ENCODE results near the gene CERS6.

CERS6 gene

GRCh38 chr2:168596881-168597655 lies 141.0 kb downstream of the CERS6 start:
- Mint-ChIP-seq H3K36me3 (ENCODE audit: low read depth) (no peaks in the 10 kb centered on the region), H3K9me3 (no peaks in the 10 kb centered on the region), H3K4me1 (ENCODE audit: low read depth) (peaks cover 13% of the 10 kb centered on the region), H3K27ac (no peak overlapping the region), H3K4me3 (no peak overlapping the region), H3K27me3 (ENCODE audit: low read depth) (no peaks in the 10 kb centered on the region)
- no peak for DNase-seq (ENCODE audit: low spot score)

- Mint-ChIP-seq H3K4me3 (no peak overlapping the region), H3K27ac (no peak overlapping the region), H3K27me3 (ENCODE audit: low read depth) (no peaks in the 10 kb centered on the region), H3K4me1 (ENCODE audit: low read depth) (peaks cover 7% of the 10 kb centered on the region), H3K9me3 (peaks cover 12% of the 10 kb centered on the region), H3K36me3 (ENCODE audit: low read depth) (peaks cover 8% of the 10 kb centered on the region)
- no peak for DNase-seq (ENCODE audit: low spot score)
Observed at GRCh38 chr2:168599738-168600137, 143.7 kb downstream of the CERS6 start.

GRCh38 chr2:168600949-168601348 lies 144.9 kb downstream of the CERS6 start:
- Mint-ChIP-seq H3K36me3 (ENCODE audit: low read depth) (peaks cover 14% of the 10 kb centered on the region), H3K4me3 (no peak overlapping the region), H3K4me1 (ENCODE audit: low read depth) (no peaks in the 10 kb centered on the region), H3K27ac (no peak overlapping the region), H3K27me3 (ENCODE audit: low read depth) (no peaks in the 10 kb centered on the region), H3K9me3 (peaks cover 24% of the 10 kb centered on the region)
- DNase-seq (ENCODE audit: low spot score), result no peak

- DNase-seq (ENCODE audit: low spot score), result no peak
- H3K4me3 Mint-ChIP-seq, result no peak overlapping the region
Observed at GRCh38 chr2:168601741-168602140, 145.7 kb downstream of the CERS6 start.

GRCh38 chr2:168602379-168602778 lies 146.3 kb downstream of the CERS6 start:
- DNase-seq (ENCODE audit: low spot score), result no peak
- no peaks in the 10 kb centered on the region for H3K4me1 Mint-ChIP-seq (ENCODE audit: low read depth)
- no peak overlapping the region for H3K4me3 Mint-ChIP-seq
- H3K9me3 Mint-ChIP-seq, result peaks cover 33% of the 10 kb centered on the region
- peaks cover 23% of the 10 kb centered on the region for H3K36me3 Mint-ChIP-seq (ENCODE audit: low read depth)
- no peak overlapping the region for H3K27ac Mint-ChIP-seq
- no peaks in the 10 kb centered on the region for H3K27me3 Mint-ChIP-seq (ENCODE audit: low read depth)

More at GRCh38 chr2:168601741-168602140, 145.7 kb downstream of the CERS6 start:
- Mint-ChIP-seq H3K27ac (no peak overlapping the region), H3K27me3 (ENCODE audit: low read depth) (no peaks in the 10 kb centered on the region), H3K36me3 (ENCODE audit: low read depth) (peaks cover 22% of the 10 kb centered on the region), H3K9me3 (peaks cover 32% of the 10 kb centered on the region), H3K4me1 (ENCODE audit: low read depth) (no peaks in the 10 kb centered on the region)

- Mint-ChIP-seq H3K27ac (no peak overlapping the region), H3K4me3 (no peak overlapping the region), H3K4me1 (ENCODE audit: low read depth) (no peaks in the 10 kb centered on the region), H3K27me3 (ENCODE audit: low read depth) (no peaks in the 10 kb centered on the region), H3K36me3 (ENCODE audit: low read depth) (peaks cover 23% of the 10 kb centered on the region), H3K9me3 (peaks cover 33% of the 10 kb centered on the region)
- no peak for DNase-seq (ENCODE audit: low spot score)
Observed at GRCh38 chr2:168602846-168603401, 146.9 kb downstream of the CERS6 start.

GRCh38 chr2:168603439-168603961 lies 147.4 kb downstream of the CERS6 start:
- H3K27me3 Mint-ChIP-seq (ENCODE audit: low read depth), result no peaks in the 10 kb centered on the region
- H3K27ac Mint-ChIP-seq, result no peak overlapping the region
- no peaks in the 10 kb centered on the region for H3K4me1 Mint-ChIP-seq (ENCODE audit: low read depth)
- H3K36me3 Mint-ChIP-seq (ENCODE audit: low read depth), result peaks cover 23% of the 10 kb centered on the region
- no peak for DNase-seq (ENCODE audit: low spot score)
- H3K9me3 Mint-ChIP-seq, result peaks cover 33% of the 10 kb centered on the region
- no peak overlapping the region for H3K4me3 Mint-ChIP-seq

GRCh38 chr2:168604252-168604651 lies 148.2 kb downstream of the CERS6 start:
- no peak overlapping the region for H3K4me3 Mint-ChIP-seq
- peaks cover 24% of the 10 kb centered on the region for H3K36me3 Mint-ChIP-seq (ENCODE audit: low read depth)
- H3K27me3 Mint-ChIP-seq (ENCODE audit: low read depth), result no peaks in the 10 kb centered on the region
- DNase-seq (ENCODE audit: low spot score), result no peak
- no peaks in the 10 kb centered on the region for H3K4me1 Mint-ChIP-seq (ENCODE audit: low read depth)
- no peak overlapping the region for H3K27ac Mint-ChIP-seq
- peaks cover 33% of the 10 kb centered on the region for H3K9me3 Mint-ChIP-seq

GRCh38 chr2:168607992-168608391 lies 151.9 kb downstream of the CERS6 start:
- peaks cover 2% of the 10 kb centered on the region for H3K4me1 Mint-ChIP-seq (ENCODE audit: low read depth)
- H3K27me3 Mint-ChIP-seq (ENCODE audit: low read depth), result no peaks in the 10 kb centered on the region
- H3K9me3 Mint-ChIP-seq, result peaks cover 33% of the 10 kb centered on the region
- peaks cover 25% of the 10 kb centered on the region for H3K36me3 Mint-ChIP-seq (ENCODE audit: low read depth)
- H3K4me3 Mint-ChIP-seq, result no peak overlapping the region
- H3K27ac Mint-ChIP-seq, result no peak overlapping the region
- DNase-seq (ENCODE audit: low spot score), result no peak

- Mint-ChIP-seq H3K36me3 (ENCODE audit: low read depth) (peaks cover 28% of the 10 kb centered on the region), H3K27me3 (ENCODE audit: low read depth) (no peaks in the 10 kb centered on the region), H3K27ac (no peak overlapping the region), H3K4me3 (no peak overlapping the region), H3K9me3 (peaks cover 31% of the 10 kb centered on the region), H3K4me1 (ENCODE audit: low read depth) (peaks cover 2% of the 10 kb centered on the region)
- no peak for DNase-seq (ENCODE audit: low spot score)
Observed at GRCh38 chr2:168608796-168609195, 152.7 kb downstream of the CERS6 start.

GRCh38 chr2:168611091-168611490 lies 155.0 kb downstream of the CERS6 start:
- DNase-seq (ENCODE audit: low spot score), result no peak
- Mint-ChIP-seq H3K4me3 (no peak overlapping the region), H3K27me3 (ENCODE audit: low read depth) (no peaks in the 10 kb centered on the region), H3K27ac (no peak overlapping the region), H3K4me1 (ENCODE audit: low read depth) (peaks cover 2% of the 10 kb centered on the region), H3K9me3 (peaks cover 16% of the 10 kb centered on the region), H3K36me3 (ENCODE audit: low read depth) (peaks cover 26% of the 10 kb centered on the region)

- H3K27ac Mint-ChIP-seq, result no peak overlapping the region
- H3K27me3 Mint-ChIP-seq (ENCODE audit: low read depth), result no peaks in the 10 kb centered on the region
- no peak overlapping the region for H3K4me3 Mint-ChIP-seq
- peaks cover 10% of the 10 kb centered on the region for H3K9me3 Mint-ChIP-seq
- peaks cover 19% of the 10 kb centered on the region for H3K36me3 Mint-ChIP-seq (ENCODE audit: low read depth)
- no peak for DNase-seq (ENCODE audit: low spot score)
- H3K4me1 Mint-ChIP-seq (ENCODE audit: low read depth), result peaks cover 2% of the 10 kb centered on the region
Observed at GRCh38 chr2:168611896-168612650, 156.0 kb downstream of the CERS6 start.

GRCh38 chr2:168612719-168613118 lies 156.6 kb downstream of the CERS6 start:
- Mint-ChIP-seq H3K9me3 (peaks cover 13% of the 10 kb centered on the region), H3K27ac (no peak overlapping the region), H3K4me3 (no peak overlapping the region)

GRCh38 chr2:168613551-168613950 lies 157.5 kb downstream of the CERS6 start:
- peaks cover 2% of the 10 kb centered on the region for H3K4me1 Mint-ChIP-seq (ENCODE audit: low read depth)
- H3K27me3 Mint-ChIP-seq (ENCODE audit: low read depth), result no peaks in the 10 kb centered on the region
- DNase-seq (ENCODE audit: low spot score), result no peak
- H3K4me3 Mint-ChIP-seq, result no peak overlapping the region
- H3K9me3 Mint-ChIP-seq, result peaks cover 13% of the 10 kb centered on the region
- H3K27ac Mint-ChIP-seq, result no peak overlapping the region
- H3K36me3 Mint-ChIP-seq (ENCODE audit: low read depth), result peaks cover 19% of the 10 kb centered on the region

More at GRCh38 chr2:168612719-168613118, 156.6 kb downstream of the CERS6 start:
- peaks cover 19% of the 10 kb centered on the region for H3K36me3 Mint-ChIP-seq (ENCODE audit: low read depth)
- no peak for DNase-seq (ENCODE audit: low spot score)
- no peaks in the 10 kb centered on the region for H3K27me3 Mint-ChIP-seq (ENCODE audit: low read depth)
- H3K4me1 Mint-ChIP-seq (ENCODE audit: low read depth), result peaks cover 2% of the 10 kb centered on the region
